Measurements from ENCODE around the gene EVA1A.

EVA1A gene

GRCh38 chr2:75462721-75463120, 98.0 kb downstream of the EVA1A start:
- no peak overlapping the region for H3K4me2 ChIP-seq (ENCODE audit: low read length)
- no peak overlapping the region for H3K4me3 ChIP-seq (ENCODE audit: low read length)
- H3K9me3 ChIP-seq (replicated peaks; ENCODE audit: low read length) = no peaks in the 10 kb centered on the region
- peaks cover 8% of the 10 kb centered on the region for H3K27me3 ChIP-seq (ENCODE audit: control insufficient read depth, insufficient read depth, low read length)
- no peak overlapping the region for H3K9ac ChIP-seq (ENCODE audit: low read depth, low read length)
- no peaks in the 10 kb centered on the region for H3K36me3 ChIP-seq (ENCODE audit: insufficient read depth, low read length)
- no peaks in the 10 kb centered on the region for H3K4me1 ChIP-seq (ENCODE audit: control insufficient read depth, insufficient read depth, low read length)

- no peak overlapping the region for H3K4me3 ChIP-seq (ENCODE audit: low read length)
- no peak overlapping the region for H3K9ac ChIP-seq (ENCODE audit: low read depth, low read length)
- no peaks in the 10 kb centered on the region for H3K36me3 ChIP-seq (ENCODE audit: insufficient read depth, low read length)
- H3K4me1 ChIP-seq (ENCODE audit: control insufficient read depth, insufficient read depth, low read length) = no peaks in the 10 kb centered on the region
- no peaks in the 10 kb centered on the region for H3K9me3 ChIP-seq (replicated peaks; ENCODE audit: low read length)
- peaks cover 9% of the 10 kb centered on the region for H3K27me3 ChIP-seq (ENCODE audit: control insufficient read depth, insufficient read depth, low read length)
- H3K4me2 ChIP-seq (ENCODE audit: low read length) = no peak overlapping the region
These were observed 98.5 kb downstream of the EVA1A start for GRCh38 chr2:75462206-75462605.

- H3K27me3 ChIP-seq (ENCODE audit: control insufficient read depth, insufficient read depth, low read length) = peaks cover 17% of the 10 kb centered on the region
- no peaks in the 10 kb centered on the region for H3K4me1 ChIP-seq (ENCODE audit: control insufficient read depth, insufficient read depth, low read length)
- H3K9me3 ChIP-seq (replicated peaks; ENCODE audit: low read length) = no peaks in the 10 kb centered on the region
- H3K36me3 ChIP-seq (ENCODE audit: insufficient read depth, low read length) = no peaks in the 10 kb centered on the region
- no peak overlapping the region for H3K4me3 ChIP-seq (ENCODE audit: low read length)
- no peak overlapping the region for H3K9ac ChIP-seq (ENCODE audit: low read depth, low read length)
- H3K4me2 ChIP-seq (ENCODE audit: low read length) = no peak overlapping the region
These were observed 100.1 kb downstream of the EVA1A start for GRCh38 chr2:75460630-75461029.

GRCh38 chr2:75459565-75460310, 101.0 kb downstream of the EVA1A start:
- Histone ChIP-seq H3K4me3 (ENCODE audit: low read length) (no peak overlapping the region), H3K27me3 (ENCODE audit: control insufficient read depth, insufficient read depth, low read length) (peaks cover 17% of the 10 kb centered on the region), H3K36me3 (ENCODE audit: insufficient read depth, low read length) (no peaks in the 10 kb centered on the region), H3K4me2 (ENCODE audit: low read length) (no peak overlapping the region), H3K9ac (ENCODE audit: low read depth, low read length) (no peak overlapping the region), H3K9me3 (replicated peaks; ENCODE audit: low read length) (no peaks in the 10 kb centered on the region), H3K4me1 (ENCODE audit: control insufficient read depth, insufficient read depth, low read length) (no peaks in the 10 kb centered on the region)

- no peaks in the 10 kb centered on the region for H3K4me1 ChIP-seq (ENCODE audit: control insufficient read depth, insufficient read depth, low read length)
- no peak overlapping the region for H3K4me3 ChIP-seq (ENCODE audit: low read length)
- no peaks in the 10 kb centered on the region for H3K36me3 ChIP-seq (ENCODE audit: insufficient read depth, low read length)
- no peaks in the 10 kb centered on the region for H3K9me3 ChIP-seq (replicated peaks; ENCODE audit: low read length)
- H3K9ac ChIP-seq (ENCODE audit: low read depth, low read length) = no peak overlapping the region
- peaks cover 17% of the 10 kb centered on the region for H3K27me3 ChIP-seq (ENCODE audit: control insufficient read depth, insufficient read depth, low read length)
- no peak overlapping the region for H3K4me2 ChIP-seq (ENCODE audit: low read length)
These were observed 102.5 kb downstream of the EVA1A start for GRCh38 chr2:75458201-75458600.

- Histone ChIP-seq H3K4me2 (ENCODE audit: low read length) (no peak overlapping the region), H3K27me3 (ENCODE audit: control insufficient read depth, insufficient read depth, low read length) (peaks cover 13% of the 10 kb centered on the region), H3K9me3 (replicated peaks; ENCODE audit: low read length) (no peaks in the 10 kb centered on the region), H3K4me3 (ENCODE audit: low read length) (no peak overlapping the region), H3K9ac (ENCODE audit: low read depth, low read length) (no peak overlapping the region), H3K4me1 (ENCODE audit: control insufficient read depth, insufficient read depth, low read length) (no peaks in the 10 kb centered on the region), H3K36me3 (ENCODE audit: insufficient read depth, low read length) (no peaks in the 10 kb centered on the region)
These were observed 103.9 kb downstream of the EVA1A start for GRCh38 chr2:75456825-75457224.

GRCh38 chr2:75456111-75456510, 104.6 kb downstream of the EVA1A start:
- H3K9ac ChIP-seq (ENCODE audit: low read depth, low read length) = no peak overlapping the region
- H3K36me3 ChIP-seq (ENCODE audit: insufficient read depth, low read length) = no peaks in the 10 kb centered on the region
- H3K4me2 ChIP-seq (ENCODE audit: low read length) = no peak overlapping the region
- H3K4me1 ChIP-seq (ENCODE audit: control insufficient read depth, insufficient read depth, low read length) = no peaks in the 10 kb centered on the region
- H3K4me3 ChIP-seq (ENCODE audit: low read length) = no peak overlapping the region
- H3K27me3 ChIP-seq (ENCODE audit: control insufficient read depth, insufficient read depth, low read length) = peaks cover 13% of the 10 kb centered on the region
- H3K9me3 ChIP-seq (replicated peaks; ENCODE audit: low read length) = no peaks in the 10 kb centered on the region

GRCh38 chr2:75454241-75454620, 106.5 kb downstream of the EVA1A start:
- Histone ChIP-seq H3K27me3 (ENCODE audit: control insufficient read depth, insufficient read depth, low read length) (peaks cover 13% of the 10 kb centered on the region), H3K4me3 (ENCODE audit: low read length) (no peak overlapping the region), H3K36me3 (ENCODE audit: insufficient read depth, low read length) (no peaks in the 10 kb centered on the region), H3K4me1 (ENCODE audit: control insufficient read depth, insufficient read depth, low read length) (no peaks in the 10 kb centered on the region), H3K9me3 (replicated peaks; ENCODE audit: low read length) (no peaks in the 10 kb centered on the region), H3K4me2 (ENCODE audit: low read length) (no peak overlapping the region), H3K9ac (ENCODE audit: low read depth, low read length) (no peak overlapping the region)

- Histone ChIP-seq H3K4me2 (ENCODE audit: low read length) (no peak overlapping the region), H3K27me3 (ENCODE audit: control insufficient read depth, insufficient read depth, low read length) (peaks cover 13% of the 10 kb centered on the region), H3K4me3 (ENCODE audit: low read length) (no peak overlapping the region), H3K36me3 (ENCODE audit: insufficient read depth, low read length) (no peaks in the 10 kb centered on the region), H3K9me3 (replicated peaks; ENCODE audit: low read length) (no peaks in the 10 kb centered on the region), H3K9ac (ENCODE audit: low read depth, low read length) (no peak overlapping the region), H3K4me1 (ENCODE audit: control insufficient read depth, insufficient read depth, low read length) (no peaks in the 10 kb centered on the region)
These were observed 107.1 kb downstream of the EVA1A start for GRCh38 chr2:75453384-75454240.

GRCh38 chr2:75450068-75450467, 110.7 kb downstream of the EVA1A start:
- Histone ChIP-seq H3K27me3 (ENCODE audit: control insufficient read depth, insufficient read depth, low read length) (no peaks in the 10 kb centered on the region), H3K4me2 (ENCODE audit: low read length) (no peak overlapping the region), H3K9ac (ENCODE audit: low read depth, low read length) (no peak overlapping the region), H3K4me3 (ENCODE audit: low read length) (no peak overlapping the region), H3K36me3 (ENCODE audit: insufficient read depth, low read length) (no peaks in the 10 kb centered on the region), H3K9me3 (replicated peaks; ENCODE audit: low read length) (no peaks in the 10 kb centered on the region), H3K4me1 (ENCODE audit: control insufficient read depth, insufficient read depth, low read length) (no peaks in the 10 kb centered on the region)

GRCh38 chr2:75447176-75447575, 113.6 kb downstream of the EVA1A start:
- no peaks in the 10 kb centered on the region for H3K36me3 ChIP-seq (ENCODE audit: insufficient read depth, low read length)
- H3K4me2 ChIP-seq (ENCODE audit: low read length) = no peak overlapping the region
- no peaks in the 10 kb centered on the region for H3K27me3 ChIP-seq (ENCODE audit: control insufficient read depth, insufficient read depth, low read length)
- H3K9me3 ChIP-seq (replicated peaks; ENCODE audit: low read length) = no peaks in the 10 kb centered on the region
- H3K4me3 ChIP-seq (ENCODE audit: low read length) = no peak overlapping the region
- H3K9ac ChIP-seq (ENCODE audit: low read depth, low read length) = no peak overlapping the region
- H3K4me1 ChIP-seq (ENCODE audit: control insufficient read depth, insufficient read depth, low read length) = no peaks in the 10 kb centered on the region

Measured in skeletal muscle satellite cell (primary cell).